MM.1S (cell line): ENCODE data around the gene BNIP5.

Source experiments
- DNase-seq: peaks from one replicate; pipeline ENCODE4 v3.0.0-alpha.2; 2015
- H2AFZ ChIP-seq: fragments of 300-600 bp; sonication (generic); 2 replicates; pipeline ENCODE4 v1.6.0; 2016; ENCODE audit warnings: antibody characterized with exemption, low read length
- H3F3A ChIP-seq: fragments of 300-600 bp; sonication (generic); 2 replicates; pipeline ENCODE4 v1.6.1; 2016; ENCODE audit warnings: mild to moderate bottlenecking, antibody characterized with exemption, low read length, moderate library complexity, mixed read lengths; ENCODE audit not compliant: insufficient read depth
- H3K27ac ChIP-seq: fragments of 300-600 bp; sonication (generic); 2 replicates; pipeline ENCODE4 v1.5.1; 2016; ENCODE audit warnings: mild to moderate bottlenecking, low read length
- H3K27me3 ChIP-seq: fragments of 300-600 bp; sonication (generic); replicated peaks from 2 replicates; pipeline ENCODE4 v1.6.0; 2016; ENCODE audit warnings: low read length; ENCODE audit not compliant: insufficient read depth
- H3K36me3 ChIP-seq: fragments of 300-600 bp; sonication (generic); replicated peaks from 2 replicates; pipeline ENCODE4 v1.6.1; 2016; ENCODE audit warnings: mild to moderate bottlenecking, low read length, mixed read lengths; ENCODE audit not compliant: insufficient read depth
- H3K4me1 ChIP-seq: fragments of 300-600 bp; sonication (generic); 2 replicates; pipeline ENCODE4 v1.6.1; 2016; ENCODE audit warnings: low read length, mixed read lengths
- H3K4me2 ChIP-seq: fragments of 300-600 bp; sonication (generic); 2 replicates; pipeline ENCODE4 v1.6.0; 2016; ENCODE audit warnings: low read depth, low read length
- H3K4me3 ChIP-seq: fragments of 300-600 bp; sonication (generic); 2 replicates; pipeline ENCODE4 v1.5.1; 2016; ENCODE audit warnings: low read length, mixed read lengths
- H3K79me2 ChIP-seq: fragments of 300-600 bp; sonication (generic); 2 replicates; pipeline ENCODE4 v1.6.1; 2016; ENCODE audit warnings: mixed run types, low read length, mixed read lengths
- H3K9ac ChIP-seq: fragments of 300-600 bp; sonication (generic); 2 replicates; pipeline ENCODE4 v1.6.1; 2016; ENCODE audit warnings: low read length, mixed read lengths
- H3K9me2 ChIP-seq: fragments of 300-600 bp; sonication (generic); replicated peaks from 2 replicates; pipeline ENCODE4 v1.6.1; 2016; ENCODE audit warnings: mild to moderate bottlenecking, low read length, mixed read lengths; ENCODE audit not compliant: insufficient read depth
- H3K9me3 ChIP-seq: fragments of 300-600 bp; sonication (generic); replicated peaks from 2 replicates; pipeline ENCODE4 v1.6.1; 2016; ENCODE audit warnings: mild to moderate bottlenecking, low read length, mixed read lengths; ENCODE audit not compliant: insufficient read depth
- H4K20me1 ChIP-seq: fragments of 300-600 bp; sonication (generic); 2 replicates; pipeline ENCODE4 v1.6.1; 2016; ENCODE audit warnings: mild to moderate bottlenecking, low read length, moderate library complexity, mixed read lengths; ENCODE audit not compliant: insufficient read depth
- EZH2 ChIP-seq: fragments of 300-600 bp; sonication (generic); optimal IDR thresholded peaks from 2 replicates; pipeline ENCODE3; 2017; ENCODE audit warnings: low read depth, mild to moderate bottlenecking, antibody characterized with exemption, low read length, mixed read lengths
- EZH2phosphoT487 ChIP-seq: fragments of 300-600 bp; sonication (generic); IDR thresholded peaks from 2 replicates; pipeline ENCODE4 v1.6.1; 2018; ENCODE audit warnings: antibody characterized with exemption, low read length
- TF ChIP-seq, protein P1 (sequence below): fragments of 300-600 bp; sonication (generic); IDR thresholded peaks from 2 replicates; pipeline ENCODE4 v1.5.1; 2016; ENCODE audit warnings: antibody characterized with exemption, low read length, mixed read lengths

Gene BNIP5

DNA sequence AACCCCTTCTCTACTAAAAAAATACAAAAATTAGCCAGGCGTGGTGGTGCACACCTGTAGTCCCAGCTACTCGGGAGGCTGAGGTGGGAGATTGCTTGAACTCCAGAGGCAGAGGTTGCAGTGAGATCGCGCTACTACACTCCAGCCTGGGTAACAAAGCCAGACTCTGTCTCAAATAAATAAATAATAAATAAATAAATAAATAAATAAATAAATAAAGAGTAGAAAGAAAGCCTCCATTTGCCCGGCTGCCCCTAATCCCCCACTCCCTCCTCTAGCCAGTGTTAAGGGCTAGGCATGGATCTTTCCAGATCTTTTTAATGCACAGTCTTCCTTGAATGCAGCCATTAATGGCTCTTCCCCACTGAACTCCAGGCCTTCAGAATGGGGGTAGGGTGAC is 63.6 kb downstream of the BNIP5 start:
- TF ChIP-seq, protein P1, sequence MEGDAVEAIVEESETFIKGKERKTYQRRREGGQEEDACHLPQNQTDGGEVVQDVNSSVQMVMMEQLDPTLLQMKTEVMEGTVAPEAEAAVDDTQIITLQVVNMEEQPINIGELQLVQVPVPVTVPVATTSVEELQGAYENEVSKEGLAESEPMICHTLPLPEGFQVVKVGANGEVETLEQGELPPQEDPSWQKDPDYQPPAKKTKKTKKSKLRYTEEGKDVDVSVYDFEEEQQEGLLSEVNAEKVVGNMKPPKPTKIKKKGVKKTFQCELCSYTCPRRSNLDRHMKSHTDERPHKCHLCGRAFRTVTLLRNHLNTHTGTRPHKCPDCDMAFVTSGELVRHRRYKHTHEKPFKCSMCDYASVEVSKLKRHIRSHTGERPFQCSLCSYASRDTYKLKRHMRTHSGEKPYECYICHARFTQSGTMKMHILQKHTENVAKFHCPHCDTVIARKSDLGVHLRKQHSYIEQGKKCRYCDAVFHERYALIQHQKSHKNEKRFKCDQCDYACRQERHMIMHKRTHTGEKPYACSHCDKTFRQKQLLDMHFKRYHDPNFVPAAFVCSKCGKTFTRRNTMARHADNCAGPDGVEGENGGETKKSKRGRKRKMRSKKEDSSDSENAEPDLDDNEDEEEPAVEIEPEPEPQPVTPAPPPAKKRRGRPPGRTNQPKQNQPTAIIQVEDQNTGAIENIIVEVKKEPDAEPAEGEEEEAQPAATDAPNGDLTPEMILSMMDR: no peak
- TF ChIP-seq EZH2 (no peak), EZH2phosphoT487 (no peak)
- Histone ChIP-seq H3K9me2 (no peaks in the 10 kb centered on the region), H3K4me3 (no peak overlapping the region), H4K20me1 (no peaks in the 10 kb centered on the region), H3K9ac (no peak overlapping the region), H3K27ac (no peak overlapping the region), H3F3A (no peaks in the 10 kb centered on the region), H3K27me3 (no peaks in the 10 kb centered on the region), H3K4me2 (no peak overlapping the region), H3K79me2 (no peaks in the 10 kb centered on the region), H3K36me3 (no peaks in the 10 kb centered on the region), H2AFZ (no peak overlapping the region), H3K9me3 (no peaks in the 10 kb centered on the region), H3K4me1 (no peaks in the 10 kb centered on the region)
- DNase-seq: no peak

GRCh38 chr6:36272234-36272633 is 64.5 kb downstream of the BNIP5 start:
- H3K9me3 ChIP-seq: no peaks in the 10 kb centered on the region
- no peaks in the 10 kb centered on the region for H3K9me2 ChIP-seq
- H2AFZ ChIP-seq: no peak overlapping the region
- H3K9ac ChIP-seq: no peak overlapping the region
- H4K20me1 ChIP-seq: no peaks in the 10 kb centered on the region
- H3K36me3 ChIP-seq: no peaks in the 10 kb centered on the region
- TF ChIP-seq, protein P1: no peak
- no peak for TF ChIP-seq EZH2
- TF ChIP-seq EZH2phosphoT487: no peak
- H3K4me2 ChIP-seq: no peak overlapping the region
- H3K27ac ChIP-seq: no peak overlapping the region
- no peaks in the 10 kb centered on the region for H3F3A ChIP-seq
- H3K4me3 ChIP-seq: no peak overlapping the region
- no peaks in the 10 kb centered on the region for H3K27me3 ChIP-seq
- no peaks in the 10 kb centered on the region for H3K4me1 ChIP-seq
- no peaks in the 10 kb centered on the region for H3K79me2 ChIP-seq
- DNase-seq: no peak

GRCh38 chr6:36269834-36270705 is 66.6 kb downstream of the BNIP5 start, which contains the start of gene PNPLA1:
PNPLA1 (plus strand) TSS chr6:36270060; CDS start chr6:36270460, 400 bp downstream.
- TF ChIP-seq EZH2: no peak
- TF ChIP-seq, protein P1: no peak
- no peak for TF ChIP-seq EZH2phosphoT487
- no peaks in the 10 kb centered on the region for H4K20me1 ChIP-seq
- H2AFZ ChIP-seq: no peak within 1 kb of the TSS
- no peaks in the 10 kb centered on the region for H3K9me2 ChIP-seq
- no peaks in the 10 kb centered on the region for H3K4me1 ChIP-seq
- H3K79me2 ChIP-seq: no peaks in the 10 kb centered on the region
- no peaks in the 10 kb centered on the region for H3K36me3 ChIP-seq
- H3K9me3 ChIP-seq: no peaks in the 10 kb centered on the region
- no peak within 1 kb of the TSS for H3K4me2 ChIP-seq
- H3K27me3 ChIP-seq: no peaks in the 10 kb centered on the region
- no peak for DNase-seq
- H3F3A ChIP-seq: no peaks in the 10 kb centered on the region
- no peak within 1 kb of the TSS for H3K9ac ChIP-seq
- H3K27ac ChIP-seq: no peak within 1 kb of the TSS
- no peak within 1 kb of the TSS for H3K4me3 ChIP-seq
